ENCODE measurements around the gene EXOC7.

DNA sequence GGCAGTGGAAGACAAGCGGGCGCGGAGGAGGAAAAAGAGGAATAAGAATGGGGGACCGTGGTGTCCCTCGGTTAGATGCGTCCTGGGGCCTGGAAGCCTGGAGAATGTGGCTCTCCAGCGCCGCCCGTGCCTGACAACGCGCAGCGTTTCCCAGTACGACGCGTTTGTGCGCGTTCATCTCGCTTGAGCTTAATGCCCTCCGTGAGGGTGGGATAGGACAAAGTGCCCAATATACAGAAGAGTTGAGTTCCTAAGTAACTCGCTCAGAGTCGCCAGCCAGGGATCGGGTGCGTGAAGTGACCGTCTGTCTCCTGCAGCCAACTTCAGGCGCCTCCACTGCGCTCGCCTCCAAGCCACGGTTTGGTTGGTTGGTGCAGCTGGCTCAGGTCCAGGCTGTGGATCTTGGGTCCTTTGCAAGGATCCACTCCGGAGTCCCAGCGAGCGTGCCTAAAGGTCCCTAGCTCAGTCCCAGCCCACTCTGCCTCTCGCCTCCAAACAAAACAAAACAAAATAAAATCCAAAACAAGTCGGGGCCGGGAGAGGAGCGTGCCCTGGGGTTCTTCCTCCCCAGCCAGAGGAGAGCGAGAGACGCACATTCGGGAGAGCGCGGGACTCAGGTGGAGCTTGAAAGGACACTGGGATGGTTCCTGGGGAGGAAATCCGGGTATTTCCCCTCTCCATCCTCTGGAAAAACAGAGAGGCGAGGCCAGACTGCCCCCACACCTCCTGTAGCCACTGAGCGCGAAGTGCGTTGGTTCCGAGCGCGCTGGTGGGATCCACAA lies 28.0 kb downstream of the EXOC7 start:
- peak; percentile 31 to 75 (median 68) for TF ChIP-seq CTCF (IDR thresholded peaks at IDR 0.05; ENCODE audit: control extremely low read depth in 1 of 3, insufficient read depth in 1 of 3, low read depth in 1 of 3, low read length in 3 of 3)
- peak; percentile 60 for TF ChIP-seq EZH2 (IDR thresholded peaks at IDR 0.05; ENCODE audit: low read depth, low read length, severe bottlenecking)
- TF ChIP-seq POLR2AphosphoS5 (IDR thresholded peaks at IDR 0.05; ENCODE audit: low read depth, low read length), result no peak
- TF ChIP-seq BACH1 (IDR thresholded peaks at IDR 0.05; ENCODE audit: low read length), result no peak
- TF ChIP-seq YY1 (IDR thresholded peaks at IDR 0.05; ENCODE audit: low read depth, low read length), result no peak
- TF ChIP-seq, protein P1, sequence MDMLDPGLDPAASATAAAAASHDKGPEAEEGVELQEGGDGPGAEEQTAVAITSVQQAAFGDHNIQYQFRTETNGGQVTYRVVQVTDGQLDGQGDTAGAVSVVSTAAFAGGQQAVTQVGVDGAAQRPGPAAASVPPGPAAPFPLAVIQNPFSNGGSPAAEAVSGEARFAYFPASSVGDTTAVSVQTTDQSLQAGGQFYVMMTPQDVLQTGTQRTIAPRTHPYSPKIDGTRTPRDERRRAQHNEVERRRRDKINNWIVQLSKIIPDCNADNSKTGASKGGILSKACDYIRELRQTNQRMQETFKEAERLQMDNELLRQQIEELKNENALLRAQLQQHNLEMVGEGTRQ (IDR thresholded peaks at IDR 0.05; ENCODE audit: low read length), result no peak
- TF ChIP-seq RXRA (IDR thresholded peaks at IDR 0.05; ENCODE audit: insufficient read depth, low read depth, low read length), result no peak
- TF ChIP-seq NRF1 (IDR thresholded peaks at IDR 0.05; ENCODE audit: low read depth, low read length), result no peak
- TF ChIP-seq SUZ12 (IDR thresholded peaks at IDR 0.05; ENCODE audit: low read length), result peak; percentile 48
- TF ChIP-seq EP300 (IDR thresholded peaks at IDR 0.05; ENCODE audit: borderline replicate concordance in 1 of 2, low read depth in 2 of 2, low read length in 2 of 2), result no peak
- TF ChIP-seq ATF2 (IDR thresholded peaks at IDR 0.05; ENCODE audit: low read length), result no peak
- no peak for TF ChIP-seq POLR2A (IDR thresholded peaks at IDR 0.05; ENCODE audit: control extremely low read depth in 1 of 2, low read depth in 2 of 2, low read length in 2 of 2)

Data from H1 (cell line).